ENCODE results near the gene GRIK2. TPM values are rescaled to one million over a fixed set of nuclear protein-coding genes. Genes with fewer than 3 reads are reported as not detected.

GRIK2 gene
- total RNA-seq, 1 donor from 2014 or later = 3.7 TPM

DNA sequence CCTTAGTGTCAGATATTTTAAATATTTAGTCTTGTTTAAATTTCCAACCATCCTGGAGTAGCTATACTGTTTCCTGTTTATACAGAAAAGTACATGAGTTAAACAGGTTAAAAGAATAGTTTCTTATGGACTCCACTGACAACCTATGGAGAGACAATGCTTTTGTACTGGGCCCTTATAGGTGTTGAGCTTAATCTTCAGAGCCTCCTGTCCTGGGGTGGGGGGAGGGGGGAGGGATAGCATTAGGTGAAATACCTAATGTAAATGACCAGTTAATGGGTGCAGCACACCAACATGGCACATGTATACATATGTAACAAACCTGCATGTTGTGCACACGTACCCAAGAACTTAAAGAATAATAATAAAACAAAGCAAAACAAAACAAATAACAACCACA, 322.9 kb downstream of the GRIK2 start:
- H3K27ac ChIP-seq (ENCODE audit: low read depth, low read length) = no peak overlapping the region

DNA sequence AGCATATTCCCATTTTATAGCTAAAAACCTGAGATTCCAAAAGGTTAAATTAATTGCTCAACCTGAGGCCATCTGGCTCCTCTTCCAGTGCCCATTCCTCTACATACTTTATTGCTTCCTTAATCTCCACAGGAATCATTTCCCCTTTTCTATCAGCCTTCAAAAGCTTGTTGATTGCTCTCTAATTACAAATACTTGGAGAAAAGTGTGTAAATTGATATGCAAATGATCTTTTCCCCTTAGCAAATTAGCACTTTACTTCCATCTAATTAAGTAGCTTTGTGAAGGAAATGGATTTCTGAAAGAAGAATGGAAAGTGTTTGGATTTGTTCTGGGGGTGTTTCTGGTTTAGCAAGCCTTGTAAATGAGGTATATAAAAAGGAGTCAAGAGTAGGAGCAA, 323.3 kb downstream of the GRIK2 start:
- Histone ChIP-seq H3K9me3 (ENCODE audit: control insufficient read depth in 3 of 3, low read length in 3 of 3) (no peaks in the 10 kb centered on the region), H3K27ac (ENCODE audit: low read depth, low read length) (no peak overlapping the region), H3K4me3 (ENCODE audit: low read length in 3 of 3) (no peak overlapping the region), H3K36me3 (ENCODE audit: control insufficient read depth in 3 of 3, insufficient read depth in 3 of 3, low read length in 3 of 3) (no peaks in the 10 kb centered on the region), H3K27me3 (ENCODE audit: control insufficient read depth in 3 of 3, insufficient read depth in 3 of 3, low read length in 3 of 3) (no peaks in the 10 kb centered on the region), H3K9ac (ENCODE audit: low read depth in 1 of 3, low read length in 3 of 3) (no peak overlapping the region), H3K4me1 (ENCODE audit: control insufficient read depth in 3 of 3, insufficient read depth in 3 of 3, low read length in 3 of 3) (no peaks in the 10 kb centered on the region)

More for the DNA sequence above, 322.9 kb downstream of the GRIK2 start:
- Histone ChIP-seq H3K36me3 (ENCODE audit: control insufficient read depth in 3 of 3, insufficient read depth in 3 of 3, low read length in 3 of 3) (no peaks in the 10 kb centered on the region), H3K4me1 (ENCODE audit: control insufficient read depth in 3 of 3, insufficient read depth in 3 of 3, low read length in 3 of 3) (no peaks in the 10 kb centered on the region), H3K27me3 (ENCODE audit: control insufficient read depth in 3 of 3, insufficient read depth in 3 of 3, low read length in 3 of 3) (no peaks in the 10 kb centered on the region), H3K9me3 (ENCODE audit: control insufficient read depth in 3 of 3, low read length in 3 of 3) (no peaks in the 10 kb centered on the region), H3K9ac (ENCODE audit: low read depth in 1 of 3, low read length in 3 of 3) (no peak overlapping the region), H3K4me3 (ENCODE audit: low read length in 3 of 3) (no peak overlapping the region)

DNA sequence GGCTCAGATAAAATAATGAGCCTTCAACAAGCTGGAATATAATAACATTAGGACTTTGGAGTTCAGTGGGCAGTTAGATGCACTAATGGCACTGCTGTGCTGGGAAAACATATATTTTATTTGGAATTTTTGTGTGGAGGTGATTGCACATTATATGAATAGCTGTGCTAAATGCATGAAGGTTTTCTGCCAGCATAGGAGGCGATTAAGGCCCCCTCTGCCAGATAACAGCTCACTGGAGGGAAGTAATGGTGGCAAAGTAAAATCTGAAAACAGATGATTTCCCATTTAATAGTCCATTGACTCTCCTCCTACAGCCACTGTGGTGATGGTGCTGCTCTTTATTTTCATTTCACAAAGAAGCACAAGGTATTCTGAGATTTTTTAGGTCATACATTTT, 326.0 kb downstream of the GRIK2 start:
- H3K4me3 ChIP-seq (ENCODE audit: low read length in 3 of 3) = no peak overlapping the region
- no peaks in the 10 kb centered on the region for H3K36me3 ChIP-seq (ENCODE audit: control insufficient read depth in 3 of 3, insufficient read depth in 3 of 3, low read length in 3 of 3)
- no peaks in the 10 kb centered on the region for H3K9me3 ChIP-seq (ENCODE audit: control insufficient read depth in 3 of 3, low read length in 3 of 3)
- no peaks in the 10 kb centered on the region for H3K4me1 ChIP-seq (ENCODE audit: control insufficient read depth in 3 of 3, insufficient read depth in 3 of 3, low read length in 3 of 3)
- no peak overlapping the region for H3K9ac ChIP-seq (ENCODE audit: low read depth in 1 of 3, low read length in 3 of 3)
- H3K27me3 ChIP-seq (ENCODE audit: control insufficient read depth in 3 of 3, insufficient read depth in 3 of 3, low read length in 3 of 3) = no peaks in the 10 kb centered on the region
- H3K27ac ChIP-seq (ENCODE audit: low read depth, low read length) = no peak overlapping the region

DNA sequence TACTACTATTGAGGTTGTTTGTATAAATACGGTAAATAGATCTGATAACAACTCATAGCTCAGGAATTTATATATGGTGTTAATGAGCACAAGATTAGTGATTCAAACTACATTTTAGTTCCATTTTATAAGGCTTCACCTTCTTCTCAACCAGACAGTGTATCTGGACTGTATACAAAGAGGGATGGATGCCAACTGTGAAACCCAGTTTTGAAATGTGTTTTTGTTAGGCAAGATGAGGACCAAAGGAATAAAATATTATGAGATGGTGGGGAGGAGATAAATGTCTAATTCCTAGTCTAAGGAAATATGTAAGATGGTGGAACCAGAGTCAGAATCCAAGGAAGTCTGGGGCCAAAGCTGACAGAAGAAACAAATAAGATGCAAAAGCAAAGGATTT, 329.0 kb downstream of the GRIK2 start:
- no peak overlapping the region for H3K9ac ChIP-seq (ENCODE audit: low read depth in 1 of 3, low read length in 3 of 3)
- H3K27me3 ChIP-seq (ENCODE audit: control insufficient read depth in 3 of 3, insufficient read depth in 3 of 3, low read length in 3 of 3) = no peaks in the 10 kb centered on the region
- no peak overlapping the region for H3K4me3 ChIP-seq (ENCODE audit: low read length in 3 of 3)
- H3K36me3 ChIP-seq (ENCODE audit: control insufficient read depth in 3 of 3, insufficient read depth in 3 of 3, low read length in 3 of 3) = no peaks in the 10 kb centered on the region
- H3K27ac ChIP-seq (ENCODE audit: low read depth, low read length) = no peak overlapping the region
- H3K9me3 ChIP-seq (ENCODE audit: control insufficient read depth in 3 of 3, low read length in 3 of 3) = no peaks in the 10 kb centered on the region
- H3K4me1 ChIP-seq (ENCODE audit: control insufficient read depth in 3 of 3, insufficient read depth in 3 of 3, low read length in 3 of 3) = no peaks in the 10 kb centered on the region

DNA sequence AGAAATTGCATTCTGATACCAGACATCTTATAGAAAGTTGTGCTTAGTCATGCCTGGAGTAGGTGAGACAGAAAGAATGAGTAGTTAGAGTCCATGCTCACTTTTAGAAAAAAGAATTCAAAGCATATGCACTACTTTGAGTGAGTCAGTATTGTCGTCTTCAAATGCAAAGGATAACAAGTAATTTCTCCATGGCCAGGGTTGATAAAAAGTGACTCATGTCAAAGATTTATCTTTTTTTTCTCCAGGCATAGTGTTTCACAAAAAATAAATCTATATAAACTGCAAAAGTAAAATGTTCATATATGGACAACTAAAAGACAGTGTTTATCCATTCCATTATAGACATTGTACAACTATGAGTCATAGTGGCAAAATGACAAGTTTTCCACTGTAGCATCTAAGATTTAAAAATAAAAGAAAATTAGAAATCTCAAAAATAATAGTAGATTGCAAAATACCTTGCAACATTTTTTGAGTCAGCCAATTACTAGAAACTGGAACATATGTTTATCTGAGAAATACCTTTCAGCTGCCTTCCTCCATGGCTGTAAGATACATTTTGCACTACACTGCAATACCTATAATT, 329.6 kb downstream of the GRIK2 start:
- no peaks in the 10 kb centered on the region for H3K4me1 ChIP-seq (ENCODE audit: control insufficient read depth in 3 of 3, insufficient read depth in 3 of 3, low read length in 3 of 3)
- H3K9me3 ChIP-seq (ENCODE audit: control insufficient read depth in 3 of 3, low read length in 3 of 3) = no peaks in the 10 kb centered on the region
- no peaks in the 10 kb centered on the region for H3K27me3 ChIP-seq (ENCODE audit: control insufficient read depth in 3 of 3, insufficient read depth in 3 of 3, low read length in 3 of 3)
- H3K27ac ChIP-seq (ENCODE audit: low read depth, low read length) = no peak overlapping the region
- no peak overlapping the region for H3K9ac ChIP-seq (ENCODE audit: low read depth in 1 of 3, low read length in 3 of 3)
- no peak overlapping the region for H3K4me3 ChIP-seq (ENCODE audit: low read length in 3 of 3)
- no peaks in the 10 kb centered on the region for H3K36me3 ChIP-seq (ENCODE audit: control insufficient read depth in 3 of 3, insufficient read depth in 3 of 3, low read length in 3 of 3)

DNA sequence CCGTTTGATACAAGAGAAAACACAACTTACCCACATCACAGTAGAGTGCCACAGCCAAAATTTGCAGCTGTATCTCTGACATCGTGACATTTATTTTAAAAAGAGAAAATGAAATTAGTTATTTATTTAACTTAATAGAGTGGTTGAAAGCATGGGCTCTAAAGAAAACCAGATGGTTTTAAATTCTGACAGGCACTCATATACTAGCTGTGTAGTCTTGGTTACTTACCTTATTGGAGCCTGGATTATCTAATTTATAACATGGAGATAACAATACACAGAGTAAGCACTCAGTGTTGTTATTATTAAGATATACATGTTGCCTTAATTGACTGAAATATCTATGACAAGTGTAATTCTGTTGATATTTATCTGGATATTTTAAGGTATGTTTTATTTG, 334.9 kb downstream of the GRIK2 start:
- Histone ChIP-seq H3K36me3 (ENCODE audit: control insufficient read depth in 3 of 3, insufficient read depth in 3 of 3, low read length in 3 of 3) (no peaks in the 10 kb centered on the region), H3K4me3 (ENCODE audit: low read length in 3 of 3) (no peak overlapping the region), H3K4me1 (ENCODE audit: control insufficient read depth in 3 of 3, insufficient read depth in 3 of 3, low read length in 3 of 3) (no peaks in the 10 kb centered on the region), H3K9ac (ENCODE audit: low read depth in 1 of 3, low read length in 3 of 3) (no peak overlapping the region), H3K27me3 (ENCODE audit: control insufficient read depth in 3 of 3, insufficient read depth in 3 of 3, low read length in 3 of 3) (no peaks in the 10 kb centered on the region), H3K27ac (ENCODE audit: low read depth, low read length) (no peak overlapping the region), H3K9me3 (ENCODE audit: control insufficient read depth in 3 of 3, low read length in 3 of 3) (no peaks in the 10 kb centered on the region)

DNA sequence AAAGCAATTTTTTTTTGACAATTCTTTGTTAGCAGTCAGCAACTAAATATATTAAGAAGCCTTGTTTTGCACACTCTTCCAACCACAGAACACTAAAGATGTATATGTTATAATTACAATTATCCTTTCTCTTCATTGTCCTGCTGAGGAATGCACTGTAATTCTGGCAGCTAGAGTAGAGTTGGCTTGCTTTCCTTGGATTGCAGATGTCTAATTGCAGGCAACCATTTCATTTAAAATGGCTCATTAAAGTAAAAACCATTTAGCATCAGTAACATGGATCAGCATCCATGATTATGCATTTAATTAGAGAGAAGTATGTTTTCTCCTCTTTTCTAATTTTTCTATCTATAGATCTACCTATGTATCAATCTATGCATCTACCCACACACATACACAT, 335.4 kb downstream of the GRIK2 start:
- H3K27ac ChIP-seq (ENCODE audit: low read depth, low read length) = no peak overlapping the region
- no peak overlapping the region for H3K9ac ChIP-seq (ENCODE audit: low read depth in 1 of 3, low read length in 3 of 3)
- H3K4me3 ChIP-seq (ENCODE audit: low read length in 3 of 3) = no peak overlapping the region
- no peaks in the 10 kb centered on the region for H3K9me3 ChIP-seq (ENCODE audit: control insufficient read depth in 3 of 3, low read length in 3 of 3)
- no peaks in the 10 kb centered on the region for H3K36me3 ChIP-seq (ENCODE audit: control insufficient read depth in 3 of 3, insufficient read depth in 3 of 3, low read length in 3 of 3)
- no peaks in the 10 kb centered on the region for H3K27me3 ChIP-seq (ENCODE audit: control insufficient read depth in 3 of 3, insufficient read depth in 3 of 3, low read length in 3 of 3)
- no peaks in the 10 kb centered on the region for H3K4me1 ChIP-seq (ENCODE audit: control insufficient read depth in 3 of 3, insufficient read depth in 3 of 3, low read length in 3 of 3)

DNA sequence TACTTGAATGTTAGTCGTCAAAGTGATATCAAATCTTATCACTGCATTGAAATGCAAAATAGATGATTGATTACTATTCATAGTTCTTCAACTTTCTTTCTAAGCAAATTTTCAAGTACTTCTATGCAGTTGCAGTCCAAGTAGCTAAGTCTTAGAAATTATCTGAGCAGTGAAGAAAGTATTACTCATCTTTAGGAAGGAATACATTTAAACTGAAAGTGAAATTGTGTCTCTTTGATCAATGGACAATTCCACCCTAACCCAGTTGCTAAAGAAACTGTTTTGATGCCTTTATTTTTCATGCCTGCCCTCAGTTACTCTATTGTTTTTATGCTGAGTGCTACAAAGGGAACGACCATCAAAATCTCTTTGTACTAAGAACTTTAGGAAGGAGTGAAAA, 337.4 kb downstream of the GRIK2 start:
- no peaks in the 10 kb centered on the region for H3K36me3 ChIP-seq (ENCODE audit: control insufficient read depth in 3 of 3, insufficient read depth in 3 of 3, low read length in 3 of 3)
- H3K4me1 ChIP-seq (ENCODE audit: control insufficient read depth in 3 of 3, insufficient read depth in 3 of 3, low read length in 3 of 3) = no peaks in the 10 kb centered on the region
- H3K4me3 ChIP-seq (ENCODE audit: low read length in 3 of 3) = no peak overlapping the region
- H3K9ac ChIP-seq (ENCODE audit: low read depth in 1 of 3, low read length in 3 of 3) = no peak overlapping the region
- H3K27ac ChIP-seq (ENCODE audit: low read depth, low read length) = no peak overlapping the region
- H3K27me3 ChIP-seq (ENCODE audit: control insufficient read depth in 3 of 3, insufficient read depth in 3 of 3, low read length in 3 of 3) = no peaks in the 10 kb centered on the region
- H3K9me3 ChIP-seq (ENCODE audit: control insufficient read depth in 3 of 3, low read length in 3 of 3) = no peaks in the 10 kb centered on the region

DNA sequence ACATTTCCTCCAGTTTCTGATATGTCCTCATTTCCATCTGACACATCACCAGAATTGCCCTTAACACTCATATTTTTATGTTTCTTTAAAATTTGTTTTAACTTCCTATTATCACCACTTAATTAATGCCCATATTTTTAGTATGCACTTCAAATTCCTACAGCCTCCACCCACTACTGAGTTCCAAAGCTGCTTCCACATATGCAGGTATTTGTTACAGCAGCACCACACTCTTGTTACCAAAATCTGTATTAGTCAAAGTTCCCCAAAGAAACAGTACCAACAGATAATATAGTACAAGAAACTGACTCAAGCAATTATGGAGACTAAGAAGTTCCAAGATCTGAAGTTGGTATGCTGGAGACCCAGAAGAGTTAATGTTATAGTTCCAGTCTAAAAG, 340.4 kb downstream of the GRIK2 start:
- H3K9ac ChIP-seq (ENCODE audit: low read depth in 1 of 3, low read length in 3 of 3) = no peak overlapping the region
- H3K4me1 ChIP-seq (ENCODE audit: control insufficient read depth in 3 of 3, insufficient read depth in 3 of 3, low read length in 3 of 3) = no peaks in the 10 kb centered on the region
- no peaks in the 10 kb centered on the region for H3K9me3 ChIP-seq (ENCODE audit: control insufficient read depth in 3 of 3, low read length in 3 of 3)
- no peaks in the 10 kb centered on the region for H3K36me3 ChIP-seq (ENCODE audit: control insufficient read depth in 3 of 3, insufficient read depth in 3 of 3, low read length in 3 of 3)
- no peak overlapping the region for H3K27ac ChIP-seq (ENCODE audit: low read depth, low read length)
- H3K27me3 ChIP-seq (ENCODE audit: control insufficient read depth in 3 of 3, insufficient read depth in 3 of 3, low read length in 3 of 3) = no peaks in the 10 kb centered on the region
- H3K4me3 ChIP-seq (ENCODE audit: low read length in 3 of 3) = no peak overlapping the region

DNA sequence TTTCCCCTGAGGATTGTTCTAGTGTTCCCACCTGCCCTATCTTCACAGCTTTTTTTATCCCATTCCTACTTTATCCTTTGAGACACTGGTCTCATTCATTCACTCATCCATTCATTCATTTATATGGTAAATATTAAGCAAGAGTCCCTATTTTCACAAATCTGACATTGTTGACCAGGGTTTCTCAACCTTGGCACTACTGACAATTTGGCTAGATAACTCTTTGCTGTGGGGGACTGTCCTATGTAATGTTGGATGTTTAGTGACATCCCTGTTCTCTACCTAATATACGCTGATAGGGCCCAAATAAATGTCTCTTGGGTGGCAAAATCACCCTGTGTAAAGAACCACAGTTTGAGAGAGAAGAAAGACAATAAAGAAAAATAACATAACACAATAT, 345.0 kb downstream of the GRIK2 start:
- no peak overlapping the region for H3K9ac ChIP-seq (ENCODE audit: low read depth in 1 of 3, low read length in 3 of 3)
- H3K4me1 ChIP-seq (ENCODE audit: control insufficient read depth in 3 of 3, insufficient read depth in 3 of 3, low read length in 3 of 3) = no peaks in the 10 kb centered on the region
- no peaks in the 10 kb centered on the region for H3K9me3 ChIP-seq (ENCODE audit: control insufficient read depth in 3 of 3, low read length in 3 of 3)
- no peaks in the 10 kb centered on the region for H3K27me3 ChIP-seq (ENCODE audit: control insufficient read depth in 3 of 3, insufficient read depth in 3 of 3, low read length in 3 of 3)
- H3K27ac ChIP-seq (ENCODE audit: low read depth, low read length) = no peak overlapping the region
- no peaks in the 10 kb centered on the region for H3K36me3 ChIP-seq (ENCODE audit: control insufficient read depth in 3 of 3, insufficient read depth in 3 of 3, low read length in 3 of 3)
- no peak overlapping the region for H3K4me3 ChIP-seq (ENCODE audit: low read length in 3 of 3)

DNA sequence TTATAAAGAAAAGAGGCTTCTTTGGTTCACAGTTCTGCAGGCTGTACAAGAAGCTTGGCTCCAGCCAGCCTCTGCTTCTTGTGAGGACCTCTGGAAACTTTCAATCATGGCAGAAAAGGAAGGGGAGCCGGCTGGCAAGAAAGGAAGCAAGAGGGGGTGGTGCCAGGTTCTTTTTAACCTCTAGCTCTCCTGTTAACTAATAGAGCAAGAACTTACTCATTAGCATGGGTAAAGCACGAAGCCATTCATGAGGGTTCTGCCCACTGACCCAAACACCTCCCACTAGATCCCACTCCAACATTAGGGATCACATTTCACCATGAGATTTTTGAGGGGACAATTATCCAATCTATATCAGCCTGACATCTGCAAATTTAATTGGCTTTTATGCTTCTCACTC, 347.1 kb downstream of the GRIK2 start:
- Histone ChIP-seq H3K36me3 (ENCODE audit: control insufficient read depth in 3 of 3, insufficient read depth in 3 of 3, low read length in 3 of 3) (no peaks in the 10 kb centered on the region), H3K4me1 (ENCODE audit: control insufficient read depth in 3 of 3, insufficient read depth in 3 of 3, low read length in 3 of 3) (no peaks in the 10 kb centered on the region), H3K9ac (ENCODE audit: low read depth in 1 of 3, low read length in 3 of 3) (no peak overlapping the region), H3K27me3 (ENCODE audit: control insufficient read depth in 3 of 3, insufficient read depth in 3 of 3, low read length in 3 of 3) (no peaks in the 10 kb centered on the region), H3K4me3 (ENCODE audit: low read length in 3 of 3) (no peak overlapping the region), H3K9me3 (ENCODE audit: control insufficient read depth in 3 of 3, low read length in 3 of 3) (no peaks in the 10 kb centered on the region), H3K27ac (ENCODE audit: low read depth, low read length) (no peak overlapping the region)

Measured in skeletal muscle tissue (tissue), 4 donors.